ENCODE data around the gene FAHD2B. TPM values are rescaled to one million over a fixed set of nuclear protein-coding genes. Genes with fewer than 3 reads are reported as not detected.
"Not testable (repeated sequence)": the region's sequence is repeated elsewhere in the genome, so short reads cannot be mapped to it uniquely, and the experiment has no call there.

FAHD2B gene
- total and polyA plus RNA-seq, 2 of the 4 experiments (the other 2 are of a cell fraction), result 5.7 to 7.9 TPM

GRCh38 chr2:97048448-97048847, 46.2 kb downstream of the FAHD2B start:
- WGBS, 2 experiments (ENCODE audit: extremely low coverage in 2 of 2, insufficient read length in 1 of 2), result no CpG with 5 or more reads among the region's 7 CpGs
- H2BK5ac ChIP-seq (ENCODE audit: low read depth, low read length, poor library complexity, severe bottlenecking); H4K20me1 ChIP-seq (ENCODE audit: insufficient read depth, low read length); H4K8ac ChIP-seq (ENCODE audit: low read depth in 2 of 2, low read length in 2 of 2); H3K56ac ChIP-seq (ENCODE audit: extremely low read depth, insufficient read depth, low read length); H3K9me1 ChIP-seq (ENCODE audit: insufficient read depth, low read length); H3K27ac ChIP-seq (ENCODE audit: insufficient read depth, low read length); H2BK15ac ChIP-seq (ENCODE audit: low read depth, low read length); BruUV-seq (replicated peaks); H4K5ac ChIP-seq (ENCODE audit: low read depth, low read length); H3K79me1 ChIP-seq (ENCODE audit: low read depth in 1 of 2, low read length in 2 of 2); H4K91ac ChIP-seq (ENCODE audit: insufficient read depth, low read depth, low read length); H3K4me2 ChIP-seq (ENCODE audit: low read depth, low read length); in situ Hi-C loops (cut with MboI; ENCODE audit: low sequenced_read_pairs); H3K18ac ChIP-seq (ENCODE audit: low read depth, low read length); H3K4ac ChIP-seq (ENCODE audit: low read depth, low read length); H2AFZ ChIP-seq (replicated peaks; ENCODE audit: low read length, poor library complexity); H3K23ac ChIP-seq (ENCODE audit: low read depth, low read length); H3K36me3 ChIP-seq (ENCODE audit: control insufficient read depth, insufficient read depth, low read length); H3K4me1 ChIP-seq (ENCODE audit: control insufficient read depth, insufficient read depth, low read length); intact Hi-C loops (cut with micrococcal nuclease); H3K27me3 ChIP-seq (ENCODE audit: control insufficient read depth, insufficient read depth, low read length); DNase-seq; dilution Hi-C loops (cut with HindIII; ENCODE audit: low sequenced_read_pairs, unreplicated experiment); H3K4me3 ChIP-seq (ENCODE audit: insufficient read depth, low read depth, low read length); H2BK20ac ChIP-seq (ENCODE audit: low read depth, low read length); CTCF ChIA-PET; POLR2A ChIA-PET (ENCODE audit: unreplicated experiment); H2AK5ac ChIP-seq (ENCODE audit: low read depth, low read length); H2AK9ac ChIP-seq (replicated peaks; ENCODE audit: low read depth, low read length, poor library complexity); H2BK120ac ChIP-seq (ENCODE audit: low read depth, low read length); H3K9ac ChIP-seq (ENCODE audit: low read depth, low read length); H3K9me3 ChIP-seq (ENCODE audit: control insufficient read depth, insufficient read depth, low read length); H3K14ac ChIP-seq (replicated peaks; ENCODE audit: low read depth, low read length); ATAC-seq (ENCODE audit: low read depth): not testable (repeated sequence)

DNA sequence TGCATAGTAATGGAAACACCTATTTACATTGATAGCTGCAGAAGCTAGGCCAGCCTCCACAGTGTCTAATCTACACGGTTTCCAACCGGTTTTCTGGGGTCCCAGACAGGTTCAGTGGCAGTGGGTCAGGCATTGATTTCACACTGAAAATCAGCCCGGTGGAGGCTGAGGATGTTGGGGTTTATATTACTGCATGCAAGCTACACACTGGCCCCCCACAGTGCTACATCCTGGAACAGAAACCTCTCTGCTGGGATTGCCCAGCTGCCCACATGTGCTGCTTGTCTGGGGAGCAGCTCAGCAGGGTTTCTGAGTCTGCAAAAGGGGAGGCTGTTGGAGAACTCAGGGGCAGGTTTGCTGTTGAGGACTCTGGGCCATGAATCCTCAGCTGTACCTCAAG, 48.0 kb downstream of the FAHD2B start:
- not testable (repeated sequence) for BruUV-seq (replicated peaks)
- WGBS, 2 experiments (ENCODE audit: extremely low coverage in 2 of 2, insufficient read length in 1 of 2), result no CpG with 5 or more reads among the region's 3 CpGs

More for the DNA sequence above, 48.0 kb downstream of the FAHD2B start:
- CTCF ChIA-PET; POLR2A ChIA-PET (ENCODE audit: unreplicated experiment); H2BK120ac ChIP-seq (ENCODE audit: low read depth, low read length); intact Hi-C loops (cut with micrococcal nuclease); H2AK5ac ChIP-seq (ENCODE audit: low read depth, low read length); H3K14ac ChIP-seq (replicated peaks; ENCODE audit: low read depth, low read length); H3K4me2 ChIP-seq (ENCODE audit: low read depth, low read length); dilution Hi-C loops (cut with HindIII; ENCODE audit: low sequenced_read_pairs, unreplicated experiment); H2AFZ ChIP-seq (replicated peaks; ENCODE audit: low read length, poor library complexity); H2BK20ac ChIP-seq (ENCODE audit: low read depth, low read length); H4K5ac ChIP-seq (ENCODE audit: low read depth, low read length); DNase-seq; H3K9me3 ChIP-seq (ENCODE audit: control insufficient read depth, insufficient read depth, low read length); H3K9ac ChIP-seq (ENCODE audit: low read depth, low read length); H3K79me1 ChIP-seq (ENCODE audit: low read depth in 1 of 2, low read length in 2 of 2); H3K36me3 ChIP-seq (ENCODE audit: control insufficient read depth, insufficient read depth, low read length); H2BK15ac ChIP-seq (ENCODE audit: low read depth, low read length); H3K9me1 ChIP-seq (ENCODE audit: insufficient read depth, low read length); H3K18ac ChIP-seq (ENCODE audit: low read depth, low read length); H3K23ac ChIP-seq (ENCODE audit: low read depth, low read length); in situ Hi-C loops (cut with MboI; ENCODE audit: low sequenced_read_pairs); ATAC-seq (ENCODE audit: low read depth); H4K20me1 ChIP-seq (ENCODE audit: insufficient read depth, low read length); H3K4me3 ChIP-seq (ENCODE audit: insufficient read depth, low read depth, low read length); H4K91ac ChIP-seq (ENCODE audit: insufficient read depth, low read depth, low read length); H3K27ac ChIP-seq (ENCODE audit: insufficient read depth, low read length); H3K4me1 ChIP-seq (ENCODE audit: control insufficient read depth, insufficient read depth, low read length); H3K4ac ChIP-seq (ENCODE audit: low read depth, low read length); H2BK5ac ChIP-seq (ENCODE audit: low read depth, low read length, poor library complexity, severe bottlenecking); H3K56ac ChIP-seq (ENCODE audit: extremely low read depth, insufficient read depth, low read length); H2AK9ac ChIP-seq (replicated peaks; ENCODE audit: low read depth, low read length, poor library complexity); H4K8ac ChIP-seq (ENCODE audit: low read depth in 2 of 2, low read length in 2 of 2); H3K27me3 ChIP-seq (ENCODE audit: control insufficient read depth, insufficient read depth, low read length): not testable (repeated sequence)
